ENCODE results near the gene LMNA. TPM values are rescaled to one million over a fixed set of nuclear protein-coding genes. Genes with fewer than 3 reads are reported as not detected.

The LMNA gene
- total RNA-seq, 4 donors from 2014 or later: 143 to 244 (median 220) TPM

- no peak for ATAC-seq
These were observed 10.3 kb upstream of the LMNA start for GRCh38 chr1:156104065-156104810.

GRCh38 chr1:156104861-156105832, 9.4 kb upstream of the LMNA start:
- Histone ChIP-seq H3K4me3 (peak overlapping the region in 3 of 4 donors; percentile 51 to 67 (median 60)), H3K9me3 (no peaks in the 10 kb centered on the region), H3K4me1 (peaks cover 64 to 71% of the 10 kb centered on the region in 2 donors), H3K27ac (peak overlapping the region; percentile 96 to 99 (median 98)), H3K36me3 (no peaks in the 10 kb centered on the region), H3K27me3 (no peaks in the 10 kb centered on the region)
- DNase-seq (no peak), ATAC-seq (no peak)
- intact Hi-C loops (cut with DNase I; ENCODE audit: low total_unique reads): loop anchor here (10.0 kb wide), 1 partner anchor 360 kb away; no protein-coding TSS in a partner anchor
- TF ChIP-seq POLR2A (IDR thresholded peaks at IDR 0.05) (no peak), CTCF (IDR thresholded peaks at IDR 0.05 in 4 of 5, conservative IDR thresholded peaks at IDR 0.05 in 1 of 5) (no peak)
- in situ Hi-C loops (cut with MboI; ENCODE audit: low sequenced_read_pairs in 4 of 4): loop anchor here in 1 of 4 donors (25.0 kb wide), 1 partner anchor 382 kb away; no protein-coding TSS in a partner anchor

More at GRCh38 chr1:156104065-156104810, 10.3 kb upstream of the LMNA start:
- peak in 1 of 2 donors; percentile 37 for DNase-seq
- no peak for TF ChIP-seq CTCF (IDR thresholded peaks at IDR 0.05 in 4 of 5, conservative IDR thresholded peaks at IDR 0.05 in 1 of 5)
- no peak for TF ChIP-seq POLR2A (IDR thresholded peaks at IDR 0.05)
- H3K4me1 ChIP-seq: peaks cover 61 to 69% of the 10 kb centered on the region in 2 donors
- no peaks in the 10 kb centered on the region for H3K27me3 ChIP-seq
- no peaks in the 10 kb centered on the region for H3K36me3 ChIP-seq
- H3K4me3 ChIP-seq: no peak overlapping the region
- H3K9me3 ChIP-seq: no peaks in the 10 kb centered on the region
- in situ Hi-C loops (cut with MboI; ENCODE audit: low sequenced_read_pairs in 4 of 4) (loop anchor here in 1 of 4 donors (25.0 kb wide), 1 partner anchor 383 kb away; no protein-coding TSS in a partner anchor), intact Hi-C loops (cut with DNase I; ENCODE audit: low total_unique reads) (loop anchor here (10.0 kb wide), 1 partner anchor 361 kb away; no protein-coding TSS in a partner anchor)
- peak overlapping the region; percentile 96 to 99 (median 98) for H3K27ac ChIP-seq

GRCh38 chr1:156106624-156107488, 7.7 kb upstream of the LMNA start:
- Histone ChIP-seq H3K4me1 (peaks cover 60 to 71% of the 10 kb centered on the region in 2 donors), H3K27me3 (no peaks in the 10 kb centered on the region), H3K36me3 (no peaks in the 10 kb centered on the region), H3K9me3 (no peaks in the 10 kb centered on the region), H3K27ac (peak overlapping the region; percentile 96 to 99 (median 98)), H3K4me3 (peak overlapping the region; percentile 38 to 67 (median 56))
- TF ChIP-seq POLR2A (IDR thresholded peaks at IDR 0.05): no peak
- TF ChIP-seq CTCF (IDR thresholded peaks at IDR 0.05 in 4 of 5, conservative IDR thresholded peaks at IDR 0.05 in 1 of 5): no peak
- peak; percentile 13 to 45 for ATAC-seq
- intact Hi-C loops (cut with DNase I; ENCODE audit: low total_unique reads) (loop anchor here (1.0 to 10.0 kb wide), 3 partner anchors 8 to 358 kb away; no protein-coding TSS in a partner anchor), in situ Hi-C loops (cut with MboI; ENCODE audit: low sequenced_read_pairs in 4 of 4) (loop anchor here in 1 of 4 donors (25.0 kb wide), 1 partner anchor 380 kb away; no protein-coding TSS in a partner anchor)
- peak in 1 of 2 donors; percentile 47 for DNase-seq

All from gastrocnemius medialis (tissue), 4 donors.